Panc1 (cell line): ENCODE results near the gene WNT11. TPM values are rescaled to one million over a fixed set of nuclear protein-coding genes. Genes with fewer than 3 reads are reported as not detected.

ENCODE experiments used
- ATAC-seq: fragments of 200-7000 bp; cut with Tn5 transposase; 2 replicates; pipeline ENCODE4 v1.9.1; 2020; ENCODE audit warnings: mild to moderate bottlenecking, moderate library complexity
- BruUV-seq: library from RNA; stranded (reverse); fragments of 400-500 nt; replicated peaks from 2 replicates; lab custom pipeline; 2021; lab: Mats Ljungman, UMichigan
- CTCF ChIA-PET: fragments of 300-600 bp; sonication (Branson Sonifier 250); formaldehyde crosslinking; loops from one replicate; lab custom pipeline; 2022; ENCODE audit warnings: antibody characterized with exemption; lab: Charles Lee
- POLR2A ChIA-PET: fragments of 300-600 bp; sonication (Branson Sonifier 250); formaldehyde crosslinking; loops from one replicate; lab custom pipeline; 2022; ENCODE audit warnings: antibody characterized with exemption; lab: Charles Lee
- DNase-seq: peaks from one replicate; pipeline ENCODE4 v3.0.0-alpha.2; 2010; ENCODE audit warnings: low read depth, low spot score
- H3K27ac ChIP-seq: 2 replicates; pipeline ENCODE4 v1.5.1; 2011; ENCODE audit warnings: mild to moderate bottlenecking, low read length, inconsistent platforms
- H3K27me3 ChIP-seq: fragments of 200-500 bp; sonication (Bioruptor generic); 2 replicates; pipeline ENCODE4 v1.6.0; 2014; ENCODE audit warnings: low read length, inconsistent platforms; ENCODE audit not compliant: control insufficient read depth, insufficient read depth
- H3K36me3 ChIP-seq: fragments of 200-500 bp; sonication (Bioruptor generic); 2 replicates; pipeline ENCODE4 v1.5.1; 2014; ENCODE audit warnings: inconsistent platforms, mild to moderate bottlenecking, low read length, moderate library complexity; ENCODE audit not compliant: control insufficient read depth, insufficient read depth
- H3K4me1 ChIP-seq: 2 replicates; pipeline ENCODE4 v1.5.1; 2011; ENCODE audit warnings: inconsistent platforms, mild to moderate bottlenecking, low read length, moderate library complexity; ENCODE audit not compliant: control insufficient read depth, insufficient read depth
- H3K4me3 ChIP-seq, 2 experiments: 2 replicates each; pipeline ENCODE4 v1.5.1; 2011 to 2012; ENCODE audit warnings: low read depth in 2 of 2, low read length in 2 of 2, mild to moderate bottlenecking in 2 of 2, inconsistent platforms in 1 of 2, moderate library complexity in 1 of 2
- H3K9me3 ChIP-seq: fragments of 200-500 bp; sonication (Bioruptor generic); 2 replicates; pipeline ENCODE4 v1.5.1; 2014; ENCODE audit warnings: low read depth, mild to moderate bottlenecking, inconsistent platforms, low read length, moderate library complexity; ENCODE audit not compliant: control insufficient read depth, insufficient read depth
- CTCF ChIP-seq: fragments of 450-650 bp; IDR thresholded peaks from 2 replicates; pipeline ENCODE4 v1.5.1; 2017; ENCODE audit warnings: mild to moderate bottlenecking
- POLR2AphosphoS5 ChIP-seq: IDR thresholded peaks from 2 replicates; pipeline ENCODE4 v1.6.1; 2012; ENCODE audit warnings: mild to moderate bottlenecking, low read depth, low read length, moderate library complexity
- REST ChIP-seq, 2 experiments: IDR thresholded peaks; 2 replicates each; pipeline ENCODE4 v1.6.1; 2011 to 2012; ENCODE audit warnings: low read depth in 2 of 2, control low read depth in 1 of 2, low read length in 1 of 2, mild to moderate bottlenecking in 1 of 2, moderate library complexity in 1 of 2; ENCODE audit not compliant: insufficient read depth in 1 of 2
- SIN3A ChIP-seq: IDR thresholded peaks from 2 replicates; pipeline ENCODE4 v1.6.1; 2012; ENCODE audit warnings: low read depth, mild to moderate bottlenecking, low read length, moderate library complexity, borderline replicate concordance; ENCODE audit not compliant: insufficient read depth
- TCF7L2 ChIP-seq: IDR thresholded peaks from 2 replicates; pipeline ENCODE4 v1.6.1; 2011; ENCODE audit warnings: mild to moderate bottlenecking, low read depth, low read length, inconsistent platforms
- in situ Hi-C: cut with HindIII; loops from 2 replicates; pipeline ENCODE4 v1.10.0; 2016; ENCODE audit warnings: low sequenced_read_pairs, low pct_unique_long_range_greater_than_20kb
- intact Hi-C: fragments of 100-400 bp; cut with micrococcal nuclease; formaldehyde crosslinking; loops from one replicate; pipeline ENCODE4 v1.10.0; 2022; ENCODE audit not compliant: unreplicated experiment
- total RNA-seq: library from RNA; stranded (reverse); gene quantifications from one replicate; pipeline ENCODE4 v1.2.1, GENCODE V29; 2021; ENCODE audit not compliant: unreplicated experiment

The WNT11 gene
- total RNA-seq, 1 experiment from 2014 or later: 1.1 TPM

- DNase-seq (no peak), ATAC-seq (peak; percentile 16)
- Histone ChIP-seq H3K27ac (peak overlapping the region; percentile 41), H3K27me3 (no peaks in the 10 kb centered on the region), H3K36me3 (no peaks in the 10 kb centered on the region), H3K4me3 (peak overlapping the region; percentile 86 to 88), H3K9me3 (no peaks in the 10 kb centered on the region), H3K4me1 (peaks cover 15% of the 10 kb centered on the region; the same call in 1 of the 2 replicates)
- ChIA-PET POLR2A (interaction anchor here (0.6 kb wide), 1 partner anchor 140 kb away, joined by 3 read pairs; no protein-coding TSS in a partner anchor), CTCF (interaction anchor here (0.6 to 2.1 kb wide), 3 partner anchors 27 to 712 kb away, joined by 3 to 16 read pairs (median 4); no protein-coding TSS in a partner anchor)
- TF ChIP-seq POLR2AphosphoS5 (no peak), REST (IDR thresholded peaks at IDR 0.05; ENCODE audit: insufficient read depth in 1 of 2, low read depth in 2 of 2, low read length in 1 of 2) (no peak), CTCF (no peak), TCF7L2 (no peak), SIN3A (no peak; the same call in 1 of the 2 replicates)
- in situ Hi-C loops: no loop called here
- BruUV-seq: no TSS peak
- intact Hi-C loops: no loop called here
Measured at GRCh38 chr11:76234416-76235232, 28.3 kb upstream of the WNT11 start.

DNA sequence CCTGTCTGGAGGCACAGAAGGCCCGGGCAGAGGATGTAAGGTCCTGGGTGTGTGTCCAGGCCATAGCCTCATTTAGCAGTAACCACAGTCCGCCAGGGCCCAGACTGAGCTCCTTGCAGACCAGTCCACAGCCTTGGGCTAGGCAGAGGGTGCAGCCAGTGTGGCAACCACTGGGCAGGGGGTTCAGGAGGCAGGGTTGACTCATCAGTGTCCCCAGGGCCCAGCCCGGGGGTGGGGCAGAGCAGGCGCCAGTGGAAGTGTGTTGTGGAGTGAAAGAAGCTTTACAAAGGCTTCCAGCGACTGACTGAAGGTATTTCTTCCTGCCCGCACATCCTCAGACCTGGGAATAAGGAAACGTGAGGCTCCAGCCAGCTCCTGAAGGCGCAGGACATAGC, 27.7 kb upstream of the WNT11 start:
- no peaks in the 10 kb centered on the region for H3K36me3 ChIP-seq
- intact Hi-C loops: no loop called here
- in situ Hi-C loops: no loop called here
- H3K27ac ChIP-seq: no peak overlapping the region
- H3K27me3 ChIP-seq: no peaks in the 10 kb centered on the region
- H3K9me3 ChIP-seq: no peaks in the 10 kb centered on the region
- POLR2A ChIA-PET: interaction anchor here (0.6 kb wide), 1 partner anchor 140 kb away, joined by 3 read pairs; no protein-coding TSS in a partner anchor
- DNase-seq (no peak), ATAC-seq (no peak)
- CTCF ChIA-PET: interaction anchor here (0.8 to 2.1 kb wide), 2 partner anchors 26 to 85 kb away, joined by 3 to 16 read pairs; no protein-coding TSS in a partner anchor
- TF ChIP-seq REST (IDR thresholded peaks at IDR 0.05; ENCODE audit: insufficient read depth in 1 of 2, low read depth in 2 of 2, low read length in 1 of 2): no peak
- no peak for TF ChIP-seq CTCF
- BruUV-seq: no TSS peak
- no peak overlapping the region for H3K4me3 ChIP-seq
- H3K4me1 ChIP-seq: peaks cover 15% of the 10 kb centered on the region; the same call in 1 of the 2 replicates
